PC-3 (cell line): ENCODE results near the gene STK39. TPM values are rescaled to one million over a fixed set of nuclear protein-coding genes. Genes with fewer than 3 reads are reported as not detected.

ENCODE experiments used
- ATAC-seq: fragments of 200-7000 bp; cut with Tn5 transposase; 2 replicates; pipeline ENCODE4 v1.9.1; 2020; ENCODE audit warnings: mild to moderate bottlenecking, moderate library complexity
- BruUV-seq: library from RNA; stranded (reverse); fragments of 400-500 nt; replicated peaks from 2 replicates; lab custom pipeline; 2021; lab: Mats Ljungman, UMichigan
- CTCF ChIA-PET: fragments of 300-600 bp; sonication (Branson Sonifier 250); formaldehyde crosslinking; loops from one replicate; lab custom pipeline; 2022; ENCODE audit warnings: antibody characterized with exemption; lab: Charles Lee
- POLR2A ChIA-PET: fragments of 300-600 bp; sonication (Branson Sonifier 250); formaldehyde crosslinking; loops from one replicate; lab custom pipeline; 2022; ENCODE audit warnings: antibody characterized with exemption; ENCODE audit not compliant: unreplicated experiment; lab: Charles Lee
- DNase-seq: peaks from one replicate; pipeline ENCODE4 v3.0.0-alpha.2; 2015
- H2AFZ ChIP-seq: fragments of 300-600 bp; sonication (generic); 2 replicates; pipeline ENCODE4 v1.6.0; 2016; ENCODE audit warnings: antibody characterized with exemption, low read length
- H3F3A ChIP-seq: fragments of 300-600 bp; sonication (generic); one replicate; pipeline ENCODE4 v1.6.0; 2017; ENCODE audit warnings: antibody characterized with exemption, low read length, control low read depth, mild to moderate bottlenecking; ENCODE audit not compliant: unreplicated experiment
- H3K27ac ChIP-seq: fragments of 300-600 bp; sonication (generic); 2 replicates; pipeline ENCODE4 v1.5.1; 2016; ENCODE audit warnings: mild to moderate bottlenecking, low read length
- H3K27me3 ChIP-seq: fragments of 300-600 bp; sonication (generic); 2 replicates; pipeline ENCODE4 v1.6.1; 2016; ENCODE audit warnings: low read length, mixed read lengths
- H3K36me3 ChIP-seq: fragments of 300-600 bp; sonication (generic); 2 replicates; pipeline ENCODE4 v1.6.1; 2016; ENCODE audit warnings: low read depth, mixed run types, low read length, mixed read lengths
- H3K4me1 ChIP-seq: fragments of 300-600 bp; sonication (generic); 2 replicates; pipeline ENCODE4 v1.5.1; 2016; ENCODE audit warnings: low read length; ENCODE audit not compliant: insufficient read depth
- H3K4me2 ChIP-seq: fragments of 300-600 bp; sonication (generic); 2 replicates; pipeline ENCODE4 v1.6.0; 2016; ENCODE audit warnings: low read length
- H3K4me3 ChIP-seq: fragments of 300-600 bp; sonication (generic); 2 replicates; pipeline ENCODE4 v1.5.1; 2016; ENCODE audit warnings: mild to moderate bottlenecking, low read length, mixed read lengths
- H3K79me2 ChIP-seq: fragments of 300-600 bp; sonication (generic); 2 replicates; pipeline ENCODE4 v1.6.1; 2017; ENCODE audit warnings: low read length, mixed read lengths
- H3K9ac ChIP-seq: fragments of 300-600 bp; sonication (generic); 2 replicates; pipeline ENCODE4 v1.6.0; 2016; ENCODE audit warnings: mild to moderate bottlenecking, low read length
- H3K9me2 ChIP-seq: fragments of 300-600 bp; sonication (generic); replicated peaks from 2 replicates; pipeline ENCODE4 v1.6.1; 2016; ENCODE audit warnings: mixed run types, low read length, mixed read lengths
- H3K9me3 ChIP-seq: fragments of 300-600 bp; sonication (generic); 2 replicates; pipeline ENCODE4 v1.6.1; 2016; ENCODE audit warnings: low read length, mixed read lengths
- H4K20me1 ChIP-seq: fragments of 300-600 bp; sonication (generic); 2 replicates; pipeline ENCODE4 v1.6.1; 2016; ENCODE audit warnings: low read length, mixed read lengths
- EZH2 ChIP-seq: fragments of 300-600 bp; sonication (generic); IDR thresholded peaks from one replicate; pipeline ENCODE4 v1.6.1; 2017; ENCODE audit warnings: antibody characterized with exemption, mild to moderate bottlenecking, low read length; ENCODE audit not compliant: unreplicated experiment
- EZH2phosphoT487 ChIP-seq: fragments of 300-600 bp; sonication (generic); IDR thresholded peaks from 2 replicates; pipeline ENCODE4 v1.6.1; 2018; ENCODE audit warnings: mild to moderate bottlenecking, antibody characterized with exemption, low read length, borderline replicate concordance
- intact Hi-C: fragments of 100-400 bp; cut with micrococcal nuclease; formaldehyde crosslinking; loops from 2 replicates; pipeline ENCODE4 v1.9.0; 2023
- total RNA-seq: library from RNA; depleted of rRNA; stranded (reverse); fragments of >200 nt; gene quantifications from 2 replicates; pipeline ENCODE4 v1.2.3, GENCODE V29; 2014
- TF ChIP-seq, protein P1 (sequence below): fragments of 300-600 bp; sonication (generic); conservative IDR thresholded peaks from 2 replicates; pipeline ENCODE4 v1.5.1; 2017; ENCODE audit warnings: antibody characterized with exemption, low read depth, mild to moderate bottlenecking, low read length

The STK39 gene
- total RNA-seq, 1 experiment from 2014 or later = 17.9 TPM

DNA sequence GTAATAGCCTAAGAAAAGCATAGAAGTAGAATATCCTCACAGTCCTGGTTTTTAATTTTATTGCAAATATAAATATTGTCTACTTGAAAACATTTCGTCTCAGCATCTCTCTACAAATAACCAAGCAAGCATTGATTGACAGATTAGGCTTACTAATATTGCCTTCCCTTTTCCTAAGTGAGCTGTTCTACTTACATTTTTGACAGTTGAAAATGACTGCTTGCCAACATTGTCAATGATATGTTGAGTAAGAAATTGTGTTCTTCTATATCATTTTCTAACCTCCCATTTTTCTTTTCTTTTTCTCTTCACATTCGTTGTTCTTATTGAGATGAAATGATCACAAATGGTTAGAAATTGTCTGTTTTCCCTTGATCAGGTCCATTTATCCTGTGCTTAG lies 47.0 kb upstream of the STK39 start:
- Histone ChIP-seq H3K9ac (no peak overlapping the region), H3K4me2 (no peak overlapping the region), H3K27ac (no peak overlapping the region), H3F3A (no peaks in the 10 kb centered on the region), H4K20me1 (no peaks in the 10 kb centered on the region), H3K9me3 (no peaks in the 10 kb centered on the region), H3K4me3 (no peak overlapping the region), H2AFZ (no peak overlapping the region), H3K79me2 (no peaks in the 10 kb centered on the region), H3K36me3 (no peaks in the 10 kb centered on the region), H3K27me3 (no peaks in the 10 kb centered on the region), H3K4me1 (no peaks in the 10 kb centered on the region), H3K9me2 (peaks cover 3% of the 10 kb centered on the region; the same call in 1 of the 2 replicates)
- ChIA-PET POLR2A (no interaction called here), CTCF (no interaction called here)
- intact Hi-C loops = no loop called here
- no TSS peak for BruUV-seq
- no peak for ATAC-seq
- DNase-seq = no peak
- TF ChIP-seq EZH2 = no peak
- no peak for TF ChIP-seq EZH2phosphoT487
- TF ChIP-seq, protein P1, sequence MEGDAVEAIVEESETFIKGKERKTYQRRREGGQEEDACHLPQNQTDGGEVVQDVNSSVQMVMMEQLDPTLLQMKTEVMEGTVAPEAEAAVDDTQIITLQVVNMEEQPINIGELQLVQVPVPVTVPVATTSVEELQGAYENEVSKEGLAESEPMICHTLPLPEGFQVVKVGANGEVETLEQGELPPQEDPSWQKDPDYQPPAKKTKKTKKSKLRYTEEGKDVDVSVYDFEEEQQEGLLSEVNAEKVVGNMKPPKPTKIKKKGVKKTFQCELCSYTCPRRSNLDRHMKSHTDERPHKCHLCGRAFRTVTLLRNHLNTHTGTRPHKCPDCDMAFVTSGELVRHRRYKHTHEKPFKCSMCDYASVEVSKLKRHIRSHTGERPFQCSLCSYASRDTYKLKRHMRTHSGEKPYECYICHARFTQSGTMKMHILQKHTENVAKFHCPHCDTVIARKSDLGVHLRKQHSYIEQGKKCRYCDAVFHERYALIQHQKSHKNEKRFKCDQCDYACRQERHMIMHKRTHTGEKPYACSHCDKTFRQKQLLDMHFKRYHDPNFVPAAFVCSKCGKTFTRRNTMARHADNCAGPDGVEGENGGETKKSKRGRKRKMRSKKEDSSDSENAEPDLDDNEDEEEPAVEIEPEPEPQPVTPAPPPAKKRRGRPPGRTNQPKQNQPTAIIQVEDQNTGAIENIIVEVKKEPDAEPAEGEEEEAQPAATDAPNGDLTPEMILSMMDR = no peak

DNA sequence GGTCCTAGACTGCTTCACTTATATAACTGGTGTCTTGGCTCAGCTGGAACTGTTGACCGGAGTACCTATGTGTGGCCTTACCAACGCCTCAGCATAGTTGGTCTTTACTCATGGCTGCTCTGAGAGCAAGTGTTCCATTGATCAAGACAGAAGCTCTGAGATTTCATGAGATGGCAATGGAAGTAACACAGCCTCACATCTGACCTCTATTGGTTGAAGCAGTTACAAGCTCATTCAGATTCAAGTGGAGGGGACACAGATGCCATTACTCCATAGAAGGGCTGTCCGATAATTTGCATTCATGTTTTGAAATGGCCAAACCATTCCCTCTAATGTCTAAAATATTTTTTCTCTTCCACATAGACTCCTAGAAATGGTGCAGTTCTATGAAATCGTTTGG lies 46.4 kb upstream of the STK39 start:
- Histone ChIP-seq H3F3A (no peaks in the 10 kb centered on the region), H3K27me3 (no peaks in the 10 kb centered on the region), H3K79me2 (no peaks in the 10 kb centered on the region), H3K4me1 (no peaks in the 10 kb centered on the region), H3K9me2 (peaks cover 3% of the 10 kb centered on the region; the same call in 1 of the 2 replicates), H2AFZ (no peak overlapping the region), H3K9me3 (no peaks in the 10 kb centered on the region), H4K20me1 (no peaks in the 10 kb centered on the region), H3K4me3 (no peak overlapping the region), H3K9ac (no peak overlapping the region), H3K27ac (no peak overlapping the region), H3K4me2 (no peak overlapping the region), H3K36me3 (no peaks in the 10 kb centered on the region)
- ATAC-seq (no peak), DNase-seq (peak; percentile 11)
- CTCF ChIA-PET = no interaction called here
- no TSS peak for BruUV-seq
- TF ChIP-seq EZH2 = no peak
- TF ChIP-seq, protein P1 = peak; percentile 26; the same call in 1 of the 2 replicates
- POLR2A ChIA-PET = no interaction called here
- intact Hi-C loops = no loop called here

DNA sequence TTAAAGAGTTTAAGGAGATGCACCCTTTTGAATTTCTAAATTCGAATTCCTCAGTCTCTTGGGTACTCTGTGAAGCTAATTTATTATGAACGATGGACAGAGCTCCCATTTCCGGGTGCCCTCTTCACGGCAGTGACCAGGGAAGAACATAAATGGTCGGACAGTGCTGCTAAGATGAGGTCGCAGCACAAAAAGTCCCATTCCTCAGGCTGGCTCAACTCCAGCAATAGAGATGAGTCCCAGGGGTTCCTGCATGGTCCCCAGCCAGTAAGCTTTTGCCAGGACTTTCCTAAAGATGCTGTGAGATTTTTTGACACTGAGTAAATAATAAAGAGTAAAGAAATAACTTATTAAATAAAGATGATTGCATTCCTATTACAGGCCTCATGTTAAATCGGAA lies 43.0 kb upstream of the STK39 start:
- no peak for DNase-seq
- no peaks in the 10 kb centered on the region for H3K4me1 ChIP-seq
- intact Hi-C loops = no loop called here
- POLR2A ChIA-PET = no interaction called here
- CTCF ChIA-PET = no interaction called here
- no peaks in the 10 kb centered on the region for H3K79me2 ChIP-seq
- no peak overlapping the region for H2AFZ ChIP-seq
- no peak overlapping the region for H3K4me2 ChIP-seq
- TF ChIP-seq, protein P1 = no peak
- TF ChIP-seq EZH2 = no peak
- TF ChIP-seq EZH2phosphoT487 = no peak
- H3K4me3 ChIP-seq = no peak overlapping the region
- no peak overlapping the region for H3K27ac ChIP-seq
- H3K27me3 ChIP-seq = no peaks in the 10 kb centered on the region
- H3K36me3 ChIP-seq = no peaks in the 10 kb centered on the region
- H4K20me1 ChIP-seq = no peaks in the 10 kb centered on the region
- no TSS peak for BruUV-seq
- no peak overlapping the region for H3K9ac ChIP-seq
- peaks cover 3% of the 10 kb centered on the region; the same call in 1 of the 2 replicates for H3K9me2 ChIP-seq
- H3K9me3 ChIP-seq = no peaks in the 10 kb centered on the region
- ATAC-seq = no peak
- H3F3A ChIP-seq = no peaks in the 10 kb centered on the region
